Psoas muscle (tissue), 8 donors: ENCODE results near the gene TNFSF10. TPM values are rescaled to one million over a fixed set of nuclear protein-coding genes. Genes with fewer than 3 reads are reported as not detected.

Source experiments
- ATAC-seq, 4 donors: fragments of 200-7000 bp; cut with Tn5 transposase; one replicate each; pipeline ENCODE4 v1.9.1; 2020; ENCODE audit warnings: moderate library complexity in 3 of 4, mild to moderate bottlenecking in 2 of 4
- DNase-seq, 2 donors: peaks; one replicate each; pipeline ENCODE4 v3.0.0-alpha.2; 2020
- H3K27ac ChIP-seq: fragments of 200-600 bp; one replicate; pipeline ENCODE4 v1.8.0; 2022
- H3K27me3 ChIP-seq, 3 donors: fragments of 200-600 bp in 1 of 3; one replicate each; pipeline versions ENCODE4 v1.6.1 to v1.8.0; 2013 to 2022; ENCODE audit warnings: low read length in 2 of 3, mild to moderate bottlenecking in 2 of 3, moderate library complexity in 1 of 3; ENCODE audit not compliant: insufficient read depth in 3 of 3
- H3K36me3 ChIP-seq, 2 donors: fragments of 200-600 bp in 1 of 2; one replicate each; pipeline versions ENCODE4 v1.6.1 to v1.8.0; 2013 to 2022; ENCODE audit warnings: low read depth in 1 of 2, mild to moderate bottlenecking in 1 of 2, moderate library complexity in 1 of 2; ENCODE audit not compliant: insufficient read depth in 1 of 2
- H3K4me1 ChIP-seq: fragments of 200-600 bp; one replicate; pipeline ENCODE4 v1.8.0; 2022
- H3K4me3 ChIP-seq: fragments of 200-600 bp; one replicate; pipeline ENCODE4 v1.8.0; 2022; ENCODE audit warnings: mild to moderate bottlenecking
- H3K9me3 ChIP-seq: fragments of 200-600 bp; one replicate; pipeline ENCODE4 v1.8.0; 2022
- CTCF ChIP-seq: fragments of 200-600 bp; IDR thresholded peaks from one replicate; pipeline ENCODE4 v1.8.0; 2022; ENCODE audit warnings: antibody characterized with exemption
- WGBS, 3 donors: extraction: QIAGEN DNeasy Blood & Tissue Kit; methylation state at CpG; one replicate each; pipeline versions ENCODE4 v1.1.6 to v1.1.7; 2013; 5-methylcytosine and 5-hydroxymethylcytosine counted together
- intact Hi-C, 2 donors: fragments of 100-400 bp; cut with DNase I; formaldehyde crosslinking; loops; one replicate each; pipeline versions ENCODE4 v1.11.0 to v1.14.2; 2022
- polyA plus RNA-seq, 3 donors: library from polyadenylated mRNA; stranded (reverse); fragments of 200-250 nt; gene quantifications; one replicate each; pipeline ENCODE4 v1.2.3, GENCODE V29; 2013
- total RNA-seq, 4 donors: library from RNA; stranded (reverse); fragmentation: NEBNext Ultra II Directional in 2 of 4; extraction: Animal tissue kit (Norgen Biotek cat#: 25700) in 2 of 4; gene quantifications; one replicate each; pipeline versions ENCODE4 v1.2.1 to v1.2.4, GENCODE V29; 2021 to 2023
- donor health status: healthy with polysubstance abuse.
- donor health status: DM: no; HTN: no; CAD: no; lungs with moderate emphysema.
- donor health status: Bipolar disorder and iron deficiency.
- donor health status: healthy.
- donor health status: DM: yes; HTN: yes; CAD: no.
- donor health status: DM: no; HTN: no; CAD: no.
- donor health status: DM: no; HTN: no; CAD: no.
- donor health status: DM: yes; HTN: yes; CAD: no.

The TNFSF10 gene
- total and polyA plus RNA-seq, 7 donors, result 5.5 to 18.6 (median 10.0) TPM

GRCh38 chr3:172466553-172467130 is 56.6 kb downstream of the TNFSF10 start:
- Histone ChIP-seq H3K9me3 (peaks cover 1% of the 10 kb centered on the region), H3K27ac (no peak overlapping the region), H3K36me3 (no peaks in the 10 kb centered on the region), H3K4me3 (no peak overlapping the region), H3K27me3 (no peaks in the 10 kb centered on the region), H3K4me1 (no peaks in the 10 kb centered on the region)
- no peak for DNase-seq
- intact Hi-C loops, result no loop called here
- ATAC-seq, result no peak
- no peak for TF ChIP-seq CTCF
- WGBS, 3 donors, result 81 to 84% (median 83%) methylated on average over 4 of the region's 4 CpGs

DNA sequence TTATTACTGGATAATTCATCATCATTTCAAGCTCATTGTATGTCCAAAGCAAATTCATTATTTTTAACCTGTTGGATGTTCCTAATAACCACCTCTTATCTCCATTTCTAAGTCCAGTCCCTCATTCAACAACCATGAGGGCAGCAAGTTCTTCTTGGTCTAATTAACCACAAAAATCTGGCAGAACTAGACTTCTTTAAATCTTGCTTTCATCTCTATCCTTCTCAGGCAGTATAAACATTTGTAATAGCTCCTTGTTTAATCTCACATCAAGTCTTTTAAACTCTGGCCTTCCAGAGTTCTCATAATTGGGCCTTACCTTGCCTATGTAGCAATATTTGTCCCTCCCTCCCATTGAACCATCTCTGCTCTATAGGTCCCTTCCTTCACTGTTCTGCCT is 57.9 kb downstream of the TNFSF10 start:
- no peak overlapping the region for H3K27ac ChIP-seq
- H3K4me1 ChIP-seq, result no peaks in the 10 kb centered on the region
- no peaks in the 10 kb centered on the region for H3K36me3 ChIP-seq
- no peaks in the 10 kb centered on the region for H3K27me3 ChIP-seq
- no peak overlapping the region for H3K4me3 ChIP-seq
- no peak for DNase-seq
- intact Hi-C loops, result no loop called here
- no peaks in the 10 kb centered on the region for H3K9me3 ChIP-seq
- ATAC-seq, result no peak
- TF ChIP-seq CTCF, result no peak

DNA sequence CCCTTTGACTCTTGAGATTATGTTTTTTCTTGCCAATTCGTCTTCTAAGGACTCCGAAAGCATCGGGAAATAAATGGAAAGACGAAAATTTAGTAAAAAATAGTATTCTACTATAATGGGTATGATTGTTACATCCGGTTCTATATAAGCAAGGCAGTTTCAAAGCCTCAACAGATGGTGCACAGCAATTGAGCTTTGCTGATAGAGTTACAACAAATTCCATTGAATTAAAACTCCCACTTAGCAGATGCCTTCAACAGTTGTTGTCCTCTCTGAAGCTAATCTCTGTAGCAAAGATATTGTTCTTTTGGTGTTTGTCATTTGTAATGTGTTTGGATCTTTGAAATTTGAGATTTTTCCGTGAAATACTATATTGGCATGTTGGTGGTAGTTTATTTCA is 58.9 kb downstream of the TNFSF10 start:
- ATAC-seq (no peak), DNase-seq (no peak)
- Histone ChIP-seq H3K9me3 (no peaks in the 10 kb centered on the region), H3K36me3 (no peaks in the 10 kb centered on the region), H3K27me3 (no peaks in the 10 kb centered on the region), H3K4me1 (no peaks in the 10 kb centered on the region), H3K4me3 (no peak overlapping the region), H3K27ac (no peak overlapping the region)
- WGBS, 3 donors, result 58 to 63% (median 62%) methylated on average over 6 of the region's 6 CpGs
- intact Hi-C loops, result no loop called here
- no peak for TF ChIP-seq CTCF

DNA sequence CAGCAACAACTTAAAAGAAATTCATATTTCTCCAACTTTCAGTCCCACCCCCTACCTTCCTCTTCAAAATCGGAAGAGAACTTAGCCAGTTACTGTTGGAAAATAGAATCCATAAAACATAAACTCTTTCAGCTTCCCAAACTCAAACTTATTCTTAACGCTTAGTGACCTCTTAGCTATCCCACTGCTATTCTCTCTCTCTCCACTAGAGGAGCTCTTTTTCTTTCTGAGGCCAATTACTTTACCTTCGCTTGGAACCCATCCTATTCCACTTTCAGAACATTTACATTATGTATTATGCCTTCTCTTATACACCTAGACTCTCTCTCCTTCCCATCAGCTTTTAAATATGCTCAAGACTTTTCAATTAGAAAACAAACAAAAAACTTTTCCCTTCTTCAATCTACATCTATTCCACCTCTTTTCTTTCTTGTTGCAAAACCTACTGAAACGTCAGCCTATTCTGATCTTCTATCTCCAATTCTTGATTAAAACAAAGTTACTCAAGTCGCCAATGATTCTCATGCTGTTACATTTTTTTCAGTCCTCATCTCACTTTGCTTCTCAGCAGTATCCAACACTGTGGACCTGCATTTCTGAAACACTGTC is 61.6 kb downstream of the TNFSF10 start:
- intact Hi-C loops, result no loop called here
- no peak for DNase-seq
- 44 to 49% (median 47%) methylated on average over 5 of the region's 5 CpGs for WGBS, 3 donors

More for the DNA sequence above, 61.6 kb downstream of the TNFSF10 start:
- no peak overlapping the region for H3K27ac ChIP-seq
- TF ChIP-seq CTCF, result peak; percentile 69
- no peak overlapping the region for H3K4me3 ChIP-seq
- no peaks in the 10 kb centered on the region for H3K4me1 ChIP-seq
- H3K36me3 ChIP-seq, result no peaks in the 10 kb centered on the region
- H3K9me3 ChIP-seq, result no peaks in the 10 kb centered on the region
- H3K27me3 ChIP-seq, result no peaks in the 10 kb centered on the region
- ATAC-seq, result no peak
